SK-N-MC (cell line): ENCODE measurements around the gene RSPO1.

Experiments
- EZH2 ChIP-seq: fragments of 200-600 bp; sonication (generic); IDR thresholded peaks from one replicate; pipeline ENCODE4 v1.6.1; 2017; ENCODE audit warnings: antibody characterized with exemption
- FOXP2 ChIP-seq: optimal IDR thresholded peaks from 2 replicates; pipeline ENCODE3; 2011; ENCODE audit warnings: mild to moderate bottlenecking, moderate library complexity; ENCODE audit not compliant: insufficient read depth; ENCODE audit errors: extremely low read length, control extremely low read depth
- POLR2AphosphoS5 ChIP-seq: IDR thresholded peaks from 2 replicates; pipeline ENCODE4 v1.6.1; 2012; ENCODE audit warnings: mild to moderate bottlenecking, low read depth, low read length, borderline replicate concordance

DNA sequence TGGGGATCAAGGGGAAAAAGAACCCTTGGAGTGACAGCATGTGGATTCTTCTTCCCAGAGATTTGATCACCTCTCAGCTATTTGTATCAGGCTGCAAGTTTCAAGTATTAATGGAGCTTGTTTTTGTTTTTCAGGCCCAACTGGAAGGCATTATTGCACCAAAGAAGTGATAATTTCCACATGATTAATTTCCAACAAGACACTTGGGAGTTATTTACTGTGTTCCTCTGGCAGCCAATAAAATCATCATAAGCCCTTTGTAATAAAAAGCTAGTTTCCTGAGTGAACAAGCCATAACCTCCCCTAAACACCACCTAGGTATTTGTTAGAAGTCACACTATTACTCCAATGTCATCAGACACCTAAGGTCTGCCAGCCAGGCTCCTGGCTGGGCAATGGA lies 69.8 kb downstream of the RSPO1 start:
- TF ChIP-seq POLR2AphosphoS5: no peak
- no peak for TF ChIP-seq EZH2
- no peak for TF ChIP-seq FOXP2
